ENCODE measurements around the gene HACD1.

- TF ChIP-seq CTCF (IDR thresholded peaks at IDR 0.05; ENCODE audit: poor library complexity) (no peak), EZH2 (IDR thresholded peaks at IDR 0.05; ENCODE audit: borderline replicate concordance) (no peak), EZH2phosphoT487 (IDR thresholded peaks at IDR 0.05; ENCODE audit: low read depth, severe bottlenecking, unreplicated experiment) (no peak)
These were observed 33.2 kb upstream of the HACD1 start for GRCh38 chr10:17650416-17650815.
